HS-5 (cell line): ENCODE data around the gene SF3B4.
A peak's percentile ranks its signal among the peaks of the same experiment; 100 is the strongest.

Source experiments
- DNase-seq: peaks from one replicate; pipeline ENCODE4 v3.0.0-alpha.2; 2012; ENCODE audit warnings: low read depth

SF3B4 gene

GRCh38 chr1:149932474-149932873 lies 4.9 kb upstream of the SF3B4 start:
- DNase-seq = no peak

GRCh38 chr1:149931212-149931790 lies 3.7 kb upstream of the SF3B4 start:
- no peak for DNase-seq

- no peak for DNase-seq
These were observed 2.3 kb upstream of the SF3B4 start for GRCh38 chr1:149929856-149930255.

GRCh38 chr1:149928401-149928724 lies 760 bp upstream of the SF3B4 start:
- no peak for DNase-seq

- no peak for DNase-seq
These were observed 494 bp downstream of the SF3B4 start for GRCh38 chr1:149927056-149927562.

GRCh38 chr1:149926296-149926695 lies 1.3 kb downstream of the SF3B4 start:
- DNase-seq = no peak

- DNase-seq = no peak
These were observed 1.9 kb downstream of the SF3B4 start for GRCh38 chr1:149925751-149926150.

GRCh38 chr1:149925345-149925744 lies 2.3 kb downstream of the SF3B4 start:
- no peak for DNase-seq

GRCh38 chr1:149923626-149924025 lies 4.0 kb downstream of the SF3B4 start:
- no peak for DNase-seq

GRCh38 chr1:149917571-149918144 lies 9.9 kb downstream of the SF3B4 start, which contains the start of gene SV2A:
TSS of gene SV2A (minus strand) at chr1:149917844. CDS start at chr1:149913840, 4,004 bp downstream.
- no peak for DNase-seq

GRCh38 chr1:149916898-149917252 lies 10.7 kb downstream of the SF3B4 start:
- DNase-seq = no peak

GRCh38 chr1:149916193-149916897 lies 11.3 kb downstream of the SF3B4 start:
- DNase-seq = no peak

- DNase-seq = no peak
These were observed 12.0 kb downstream of the SF3B4 start for GRCh38 chr1:149915429-149916192.

- no peak for DNase-seq
These were observed 13.1 kb downstream of the SF3B4 start for GRCh38 chr1:149914545-149914944.

GRCh38 chr1:149906570-149907075 lies 21.0 kb downstream of the SF3B4 start:
- no peak for DNase-seq

- DNase-seq = no peak
These were observed 23.6 kb downstream of the SF3B4 start for GRCh38 chr1:149903836-149904491.

- peak; percentile 86 for DNase-seq
These were observed 27.9 kb downstream of the SF3B4 start, which contains the start of gene BOLA1 for GRCh38 chr1:149899460-149900284. TSS of gene BOLA1 (plus strand) at chr1:149899568. CDS start at chr1:149900060, 492 bp downstream.

- no peak for DNase-seq
These were observed 31.0 kb downstream of the SF3B4 start for GRCh38 chr1:149896575-149896974.

- peak; percentile 31 for DNase-seq
These were observed 38.7 kb downstream of the SF3B4 start for GRCh38 chr1:149888999-149889289.

GRCh38 chr1:149888247-149888998 lies 39.2 kb downstream of the SF3B4 start:
- DNase-seq = no peak
